GM12865 (cell line): ENCODE results near the gene NSUN6.

Experiments
- DNase-seq: peaks from one replicate; pipeline ENCODE4 v3.0.0; 2010; ENCODE audit warnings: low read depth
- H3K4me3 ChIP-seq: 2 replicates; pipeline ENCODE4 v1.5.1; 2011; ENCODE audit warnings: mild to moderate bottlenecking, low read depth, low read length, control low read depth
- CTCF ChIP-seq: IDR thresholded peaks from 2 replicates; pipeline ENCODE4 v1.5.1; 2011; ENCODE audit warnings: low read length, control low read depth, low read depth, inconsistent platforms; ENCODE audit not compliant: insufficient read depth; ENCODE audit errors: missing control alignments

The NSUN6 gene

GRCh38 chr10:18675086-18675801 is 23.9 kb upstream of the NSUN6 start:
- DNase-seq = no peak
- no peak overlapping the region for H3K4me3 ChIP-seq
- no peak for TF ChIP-seq CTCF

- TF ChIP-seq CTCF = no peak
- no peak for DNase-seq
- no peak overlapping the region for H3K4me3 ChIP-seq
Observed at GRCh38 chr10:18668026-18668425, 16.6 kb upstream of the NSUN6 start.

DNA sequence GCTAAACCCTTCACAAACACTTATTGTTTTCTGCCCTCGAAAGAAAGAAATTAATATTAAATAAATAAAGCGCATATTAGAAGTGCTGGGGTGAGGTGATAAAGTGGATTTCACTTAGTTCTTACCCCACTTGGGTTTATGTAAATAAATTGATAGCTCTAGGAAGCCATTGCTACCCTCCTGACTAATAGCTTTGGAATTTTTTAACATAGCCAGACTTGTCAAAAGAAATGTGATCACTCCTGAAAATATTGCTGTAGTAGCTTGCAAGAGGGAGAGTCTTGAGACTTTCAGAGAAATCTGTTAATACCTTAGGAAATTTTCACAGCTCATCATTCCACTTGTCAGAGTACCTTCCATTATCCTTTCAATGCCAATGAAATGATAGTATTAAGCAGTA is 15.4 kb upstream of the NSUN6 start:
- DNase-seq = no peak
- TF ChIP-seq CTCF = no peak
- H3K4me3 ChIP-seq = no peak overlapping the region

DNA sequence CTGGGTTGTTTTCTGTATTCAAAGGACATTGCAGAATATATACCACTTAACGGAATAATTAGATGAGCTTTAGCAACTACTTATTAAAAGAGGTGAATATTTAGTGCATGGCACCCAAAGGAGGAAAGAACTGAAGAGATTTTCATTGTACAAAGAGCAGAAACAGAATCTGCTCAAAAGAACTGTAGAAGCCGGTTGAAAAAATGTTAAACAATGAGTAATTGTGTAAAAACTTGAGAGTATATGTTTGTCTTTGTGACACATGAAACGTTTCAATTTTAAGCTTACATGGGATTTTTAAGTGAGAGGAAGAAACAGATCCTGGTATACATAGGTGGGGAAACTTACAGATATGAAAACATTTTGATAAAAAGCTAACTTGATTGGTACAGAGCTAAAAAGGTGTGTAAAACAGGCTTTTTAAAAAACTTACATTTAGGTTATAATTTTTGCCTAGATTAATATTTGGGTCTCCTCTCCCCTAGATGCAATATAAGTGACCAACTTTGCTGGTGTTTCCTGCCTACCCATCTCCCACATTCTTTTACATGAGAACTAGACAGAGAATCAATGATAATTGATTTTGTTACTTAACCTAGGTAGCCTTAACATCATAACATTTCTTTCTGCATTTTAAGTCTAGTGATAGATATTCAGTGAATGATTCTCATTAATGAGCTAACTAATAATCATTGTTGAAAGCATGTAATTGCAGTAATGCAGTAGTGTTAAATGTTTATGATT is 14.6 kb upstream of the NSUN6 start:
- DNase-seq = no peak
- TF ChIP-seq CTCF = no peak
- no peak overlapping the region for H3K4me3 ChIP-seq

DNA sequence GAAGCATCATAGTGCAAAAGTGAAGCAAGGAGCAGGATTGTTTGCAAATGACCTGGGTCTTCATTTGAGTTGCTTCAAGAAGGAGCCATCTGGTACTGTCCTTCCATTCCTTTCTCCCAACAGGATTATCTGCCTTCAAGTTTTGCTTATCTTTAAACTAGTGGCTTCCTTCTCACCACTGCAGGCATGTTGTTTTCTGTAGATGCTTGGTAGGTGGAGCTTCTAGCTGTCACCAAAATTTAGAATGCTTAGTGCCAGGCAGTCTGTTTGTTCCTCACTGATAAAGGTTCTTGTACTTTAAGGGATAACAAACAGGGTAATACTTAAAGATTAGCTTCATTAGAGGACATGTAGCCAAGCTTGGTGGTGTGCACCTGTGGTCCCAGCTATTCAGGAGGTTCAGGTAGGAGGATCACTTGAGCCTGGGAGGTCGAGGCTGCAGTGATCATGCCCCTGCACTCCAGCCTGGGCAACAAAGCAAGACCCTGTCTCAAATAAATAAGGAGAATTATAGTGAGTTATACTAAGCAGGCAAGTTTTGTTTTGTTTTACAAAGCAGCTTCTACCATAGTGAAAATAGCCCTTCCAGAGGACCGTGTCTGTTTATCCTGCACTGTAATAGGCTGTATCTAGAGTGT is 13.6 kb upstream of the NSUN6 start:
- no peak for DNase-seq
- no peak for TF ChIP-seq CTCF
- no peak overlapping the region for H3K4me3 ChIP-seq

DNA sequence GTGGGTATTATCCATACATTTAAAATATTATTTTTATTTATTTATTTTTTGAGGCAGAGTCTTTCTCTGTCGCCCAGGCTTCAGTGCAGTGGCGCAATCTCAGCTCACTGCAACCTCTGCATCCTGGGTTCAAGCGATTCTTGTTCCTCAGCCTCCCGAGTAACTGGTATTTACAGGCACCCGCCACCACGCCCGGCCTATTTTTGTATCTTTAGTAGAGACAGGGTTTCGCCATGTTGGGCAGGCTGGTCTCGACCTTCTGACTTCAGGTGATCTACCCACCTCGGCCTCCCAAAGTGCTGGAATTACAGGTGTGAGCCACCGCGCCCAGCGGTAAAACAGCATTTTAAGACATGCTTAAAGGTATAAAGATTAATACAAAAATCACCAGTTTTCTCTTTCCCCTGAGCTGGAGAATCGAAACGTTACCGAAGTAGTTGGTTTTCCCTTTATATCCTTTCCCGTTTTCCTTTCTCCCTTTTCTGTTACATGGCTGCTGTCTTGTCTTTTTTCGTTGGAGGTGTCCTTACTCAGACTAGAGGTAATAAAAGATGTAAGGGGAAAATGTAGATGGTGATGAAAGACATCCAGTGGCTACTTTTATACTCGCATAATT is 9.5 kb upstream of the NSUN6 start:
- no peak for TF ChIP-seq CTCF
- H3K4me3 ChIP-seq = peak overlapping the region; percentile 99

More for the DNA sequence above, 9.5 kb upstream of the NSUN6 start:
- no peak for DNase-seq
